Stimulated activated naive CD8-positive, alpha-beta T cell treated with anti-CD3 and anti-CD28 coated beads, Interleukin-15, amount 100 ng/mL, for 72 hours (primary cell): ENCODE data around the gene IGSF9.
"Not testable (repeated sequence)": the region's sequence is repeated elsewhere in the genome, so short reads cannot be mapped to it uniquely, and the experiment has no call there.

Source experiments
- ATAC-seq: fragments of 150-1000 bp; cut with Tn5 transposase; 2 replicates; pipeline ENCODE4 v1.10.0; 2021; ENCODE audit warnings: mild to moderate bottlenecking, moderate library complexity
- DNase-seq, 2 donors: peaks; one replicate each; pipeline ENCODE4 v3.0.0; 2021 to 2022
- H3K27ac Mint-ChIP-seq, 2 donors: one replicate each; pipeline ENCODE4 v1.8.0; 2022; ENCODE audit warnings: mild to moderate bottlenecking in 2 of 2, mixed read lengths in 2 of 2, moderate library complexity in 2 of 2
- H3K27me3 Mint-ChIP-seq: one replicate; pipeline ENCODE4 v1.8.0; 2022; ENCODE audit warnings: mixed read lengths
- H3K4me1 Mint-ChIP-seq: one replicate; pipeline ENCODE4 v1.8.0; 2022; ENCODE audit warnings: mild to moderate bottlenecking, mixed read lengths
- H3K4me3 Mint-ChIP-seq, 2 donors: one replicate each; pipeline ENCODE4 v1.8.0; 2022; ENCODE audit warnings: mild to moderate bottlenecking in 2 of 2, mixed read lengths in 2 of 2, moderate library complexity in 1 of 2
- H3K9me3 Mint-ChIP-seq, 2 donors: one replicate each; pipeline ENCODE4 v1.8.0; 2022; ENCODE audit warnings: mixed read lengths in 2 of 2

IGSF9 gene

DNA sequence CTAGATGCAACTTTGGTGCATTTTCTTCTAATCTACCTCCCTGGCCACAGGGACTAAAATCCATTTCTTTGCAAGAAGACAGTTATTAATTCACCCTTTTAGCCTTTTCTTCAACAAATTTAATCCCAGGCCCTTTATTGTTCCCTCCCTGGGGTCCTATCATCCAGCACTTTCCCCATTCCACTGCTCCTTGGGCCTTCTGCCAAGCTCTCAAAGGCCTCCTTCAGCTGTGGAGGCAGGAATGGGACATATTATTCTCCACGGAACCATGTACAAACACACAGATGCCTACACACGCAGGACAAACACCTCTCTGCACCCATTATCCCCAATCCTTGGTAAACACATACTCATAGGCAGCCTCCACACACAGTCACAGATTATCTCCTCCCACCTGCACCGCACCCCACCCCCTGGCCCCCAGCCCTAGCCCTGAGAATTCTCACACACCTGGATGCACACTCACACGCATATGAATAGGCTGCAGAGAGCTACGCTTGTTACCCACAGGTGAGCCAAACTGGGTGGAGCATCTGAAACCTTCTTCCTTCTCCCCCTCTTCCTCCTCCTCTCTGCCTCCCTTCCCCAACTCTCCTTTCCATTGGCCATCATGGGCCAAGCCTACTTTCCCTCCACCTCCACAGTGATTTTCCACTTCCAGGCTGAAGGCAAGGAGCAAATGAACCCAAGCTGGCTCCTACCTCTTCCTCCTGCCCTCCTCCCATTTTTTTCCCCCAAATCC is 31.8 kb downstream of the IGSF9 start:
- Mint-ChIP-seq H3K27me3 (no peaks in the 10 kb centered on the region), H3K4me1 (peaks cover 74% of the 10 kb centered on the region), H3K27ac (peak overlapping the region in 1 of 2 donors; percentile 74), H3K9me3 (no peaks in the 10 kb centered on the region), H3K4me3 (no peak overlapping the region)
- DNase-seq: no peak
- no peak for ATAC-seq

GRCh38 chr1:159911326-159912070 is 33.9 kb downstream of the IGSF9 start:
- no peak for ATAC-seq
- Mint-ChIP-seq H3K27me3 (no peaks in the 10 kb centered on the region), H3K9me3 (no peaks in the 10 kb centered on the region), H3K27ac (peak overlapping the region; percentile 68 to 98), H3K4me3 (peak overlapping the region in 1 of 2 donors; percentile 73), H3K4me1 (peaks cover 65% of the 10 kb centered on the region)
- DNase-seq: no peak

- H3K9me3 Mint-ChIP-seq: peaks cover 0 to 6% of the 10 kb centered on the region in 2 donors
- H3K27me3 Mint-ChIP-seq: no peaks in the 10 kb centered on the region
- DNase-seq (no peak), ATAC-seq (no peak)
- no peak overlapping the region for H3K4me3 Mint-ChIP-seq
- H3K27ac Mint-ChIP-seq: peak overlapping the region; percentile 0 to 71
- peaks cover 46% of the 10 kb centered on the region for H3K4me1 Mint-ChIP-seq
Observed at GRCh38 chr1:159908031-159908940, 37.1 kb downstream of the IGSF9 start.

DNA sequence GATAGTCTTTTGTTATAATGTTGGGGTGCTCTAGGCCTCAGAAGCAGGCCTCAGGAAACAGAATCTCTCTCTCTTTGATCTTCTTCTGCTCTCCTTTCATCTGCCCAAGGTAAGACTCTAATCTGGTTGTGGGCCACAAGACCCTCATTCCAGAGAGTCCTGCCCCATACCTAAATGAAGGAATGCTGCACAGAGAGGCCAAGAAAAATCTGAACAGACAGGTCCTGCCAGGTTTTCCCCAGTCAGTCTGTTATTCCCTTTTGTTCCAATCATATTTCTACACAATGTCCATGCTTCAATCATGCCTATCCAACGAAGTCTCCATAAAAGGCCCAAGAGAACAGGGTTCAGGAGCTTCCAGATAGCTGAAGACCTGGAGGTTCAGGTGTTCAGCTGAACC is 38.5 kb downstream of the IGSF9 start:
- ATAC-seq: no peak
- DNase-seq: no peak
- H3K27ac Mint-ChIP-seq: no peak overlapping the region
- H3K4me3 Mint-ChIP-seq: no peak overlapping the region
- peaks cover 0 to 6% of the 10 kb centered on the region in 2 donors for H3K9me3 Mint-ChIP-seq
- no peaks in the 10 kb centered on the region for H3K27me3 Mint-ChIP-seq
- peaks cover 33% of the 10 kb centered on the region for H3K4me1 Mint-ChIP-seq

DNA sequence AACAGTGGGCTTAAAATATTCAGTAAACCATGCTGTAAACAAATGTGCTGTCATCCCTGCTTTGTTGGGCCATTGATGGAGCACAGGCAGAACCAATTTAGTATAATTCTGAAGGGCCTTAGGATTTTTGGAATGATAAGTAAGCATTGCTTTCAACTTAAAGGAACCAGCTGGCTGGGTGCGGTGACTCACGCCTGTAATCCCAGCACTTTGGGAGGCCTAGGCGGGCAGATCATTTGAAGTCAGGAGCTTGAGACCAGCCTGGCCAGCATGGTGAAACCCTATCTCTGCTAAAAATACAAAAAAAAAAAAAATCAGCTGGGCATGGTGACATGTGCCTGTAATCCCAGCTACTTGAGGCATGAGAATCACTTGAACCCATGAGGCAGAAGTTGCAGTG is 41.4 kb downstream of the IGSF9 start:
- H3K27ac Mint-ChIP-seq, DNase-seq, ATAC-seq, H3K9me3 Mint-ChIP-seq, H3K4me3 Mint-ChIP-seq, H3K27me3 Mint-ChIP-seq, H3K4me1 Mint-ChIP-seq: not testable (repeated sequence)

DNA sequence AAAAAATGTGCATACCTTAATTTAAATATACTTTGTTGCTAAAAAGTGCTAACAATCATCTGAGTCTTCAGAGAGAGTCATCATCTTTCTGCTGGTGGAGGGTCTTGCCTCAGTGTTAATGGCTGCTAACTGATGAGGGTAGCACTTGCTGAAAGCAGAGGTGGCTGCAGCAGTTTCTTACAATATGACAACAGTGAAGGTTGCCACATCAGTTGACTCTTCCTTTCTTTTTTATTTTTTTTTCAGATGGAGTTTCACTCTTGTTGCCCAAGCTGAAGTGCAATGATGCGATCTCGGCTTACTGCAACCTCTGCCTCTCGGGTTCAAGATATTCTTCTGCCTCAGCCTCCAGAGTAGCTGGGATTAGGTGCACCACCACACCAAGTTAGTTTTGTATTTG is 42.9 kb downstream of the IGSF9 start:
- DNase-seq: no peak
- ATAC-seq: no peak
- H3K4me3 Mint-ChIP-seq: no peak overlapping the region

GRCh38 chr1:159900755-159901360 is 44.6 kb downstream of the IGSF9 start:
- Mint-ChIP-seq H3K27me3 (no peaks in the 10 kb centered on the region), H3K9me3 (peaks cover 0 to 6% of the 10 kb centered on the region in 2 donors), H3K4me1 (no peaks in the 10 kb centered on the region), H3K4me3 (no peak overlapping the region), H3K27ac (no peak overlapping the region)
- DNase-seq (no peak), ATAC-seq (no peak)

More for the DNA sequence above, 42.9 kb downstream of the IGSF9 start:
- Mint-ChIP-seq H3K4me1 (peaks cover 8% of the 10 kb centered on the region), H3K27me3 (no peaks in the 10 kb centered on the region), H3K9me3 (peaks cover 0 to 6% of the 10 kb centered on the region in 2 donors), H3K27ac (no peak overlapping the region)

DNA sequence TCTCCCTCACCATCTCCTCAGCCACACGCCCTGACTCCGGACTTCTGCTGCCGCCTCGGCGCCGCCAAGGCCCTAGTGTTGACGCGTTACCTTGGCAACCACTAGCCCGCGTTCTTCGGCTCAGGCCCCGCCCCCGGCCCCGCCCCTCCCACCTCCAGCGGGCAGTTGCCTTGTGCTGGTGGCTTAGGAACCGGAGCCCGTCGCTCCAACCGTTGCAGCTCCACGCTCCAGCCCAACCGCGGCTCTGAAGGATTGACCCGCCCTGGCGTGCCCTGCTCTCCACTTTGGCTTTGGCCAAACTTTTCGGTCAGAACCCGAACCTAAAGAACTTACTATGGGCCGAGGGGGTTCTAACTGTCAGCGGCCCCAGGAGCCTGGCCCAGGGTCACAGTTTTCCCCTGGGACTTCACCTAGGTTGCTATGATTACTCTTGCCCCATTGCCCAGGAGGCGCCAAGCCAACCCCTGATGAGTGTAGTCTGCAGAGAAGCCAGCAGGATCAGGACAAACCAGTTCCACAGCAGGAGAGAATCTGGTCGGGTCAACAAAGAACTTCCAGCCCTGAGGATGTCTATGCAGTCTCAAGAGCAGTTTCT is 45.2 kb downstream of the IGSF9 start, which contains the start of gene CFAP45:
CFAP45 (minus strand) TSS at position 80 of the 595 bp plus-strand sequence; CDS start at position 13, 67 bp downstream.
- Mint-ChIP-seq H3K4me3 (no peak within 1 kb of the TSS), H3K27me3 (peaks cover 1% of the 10 kb centered on the region), H3K27ac (peak within 1 kb of the TSS in 1 of 2 donors; percentile 35), H3K9me3 (peaks cover 0 to 6% of the 10 kb centered on the region in 2 donors), H3K4me1 (no peaks in the 10 kb centered on the region)
- ATAC-seq (no peak), DNase-seq (no peak)

- H3K27me3 Mint-ChIP-seq, H3K4me1 Mint-ChIP-seq, DNase-seq, H3K4me3 Mint-ChIP-seq, ATAC-seq, H3K27ac Mint-ChIP-seq, H3K9me3 Mint-ChIP-seq: not testable (repeated sequence)
Observed at GRCh38 chr1:159899634-159900033, 45.8 kb downstream of the IGSF9 start.

- no peak for ATAC-seq
- Mint-ChIP-seq H3K9me3 (peaks cover 0 to 1% of the 10 kb centered on the region in 2 donors), H3K4me3 (no peak overlapping the region), H3K27ac (no peak overlapping the region), H3K4me1 (no peaks in the 10 kb centered on the region), H3K27me3 (peaks cover 8% of the 10 kb centered on the region)
- DNase-seq: no peak
Observed at GRCh38 chr1:159898527-159898926, 46.9 kb downstream of the IGSF9 start.

- Mint-ChIP-seq H3K27ac (no peak overlapping the region), H3K4me1 (no peaks in the 10 kb centered on the region), H3K27me3 (peaks cover 8% of the 10 kb centered on the region), H3K4me3 (no peak overlapping the region), H3K9me3 (no peaks in the 10 kb centered on the region)
- no peak for DNase-seq
- no peak for ATAC-seq
Observed at GRCh38 chr1:159897962-159898361, 47.5 kb downstream of the IGSF9 start.

DNA sequence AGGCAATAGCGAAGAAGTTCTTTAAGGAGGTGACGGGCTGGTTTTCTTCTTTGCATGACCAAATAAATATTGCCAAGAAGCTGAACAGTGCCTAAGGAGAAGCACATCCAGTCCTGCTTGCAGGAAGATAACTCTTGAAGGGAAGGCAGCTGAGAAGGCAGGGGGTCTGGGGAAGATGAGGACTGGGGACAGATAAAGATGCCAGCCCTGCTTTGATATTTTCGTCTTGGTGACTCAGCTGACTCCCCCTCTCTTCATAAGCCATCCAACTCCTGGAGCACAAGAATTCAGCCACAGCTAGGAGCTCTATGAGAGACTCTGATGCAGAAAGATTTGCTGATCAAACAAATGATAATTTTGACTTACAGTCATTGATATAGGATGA is 48.9 kb downstream of the IGSF9 start:
- ATAC-seq (no peak), DNase-seq (no peak)
- Mint-ChIP-seq H3K9me3 (no peaks in the 10 kb centered on the region), H3K27me3 (peaks cover 8% of the 10 kb centered on the region), H3K4me3 (no peak overlapping the region), H3K4me1 (peaks cover 2% of the 10 kb centered on the region), H3K27ac (no peak overlapping the region)

DNA sequence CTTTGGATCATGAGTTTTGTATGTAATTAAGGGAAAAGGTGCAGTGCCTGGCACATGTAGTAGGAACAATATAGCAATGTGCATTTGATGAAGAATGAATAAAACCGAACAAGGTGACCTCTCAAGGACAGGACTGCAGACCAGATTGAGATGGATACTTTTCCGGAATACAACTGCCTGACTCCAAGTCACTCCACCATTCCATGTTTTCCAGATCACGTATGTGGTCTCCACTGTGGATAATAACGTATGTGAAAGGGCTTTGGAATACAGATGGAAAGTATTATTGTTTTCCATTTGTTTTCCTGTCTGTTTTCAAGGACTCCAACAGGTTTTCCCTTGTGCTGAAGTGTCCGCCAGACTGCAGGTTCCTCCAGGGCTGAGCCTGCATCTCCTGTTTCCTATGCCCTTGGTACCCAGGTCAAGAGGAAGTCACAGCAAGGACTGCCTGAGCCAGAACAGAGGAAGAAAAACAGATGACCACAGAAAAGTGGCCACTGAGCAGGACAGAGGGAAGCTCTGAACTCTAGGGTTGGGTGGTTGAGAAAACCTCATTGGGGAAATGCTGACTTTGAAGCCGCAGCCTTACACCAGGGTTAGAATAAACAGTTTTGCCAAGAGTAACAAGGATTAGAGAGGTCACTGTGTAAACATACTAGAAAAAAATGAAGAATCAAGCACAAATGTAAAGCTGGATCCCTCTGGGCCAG is 49.4 kb downstream of the IGSF9 start:
- no peak for ATAC-seq
- no peak for DNase-seq
- Mint-ChIP-seq H3K4me1 (peaks cover 6% of the 10 kb centered on the region), H3K27ac (no peak overlapping the region), H3K9me3 (no peaks in the 10 kb centered on the region), H3K27me3 (peaks cover 8% of the 10 kb centered on the region), H3K4me3 (no peak overlapping the region)

DNA sequence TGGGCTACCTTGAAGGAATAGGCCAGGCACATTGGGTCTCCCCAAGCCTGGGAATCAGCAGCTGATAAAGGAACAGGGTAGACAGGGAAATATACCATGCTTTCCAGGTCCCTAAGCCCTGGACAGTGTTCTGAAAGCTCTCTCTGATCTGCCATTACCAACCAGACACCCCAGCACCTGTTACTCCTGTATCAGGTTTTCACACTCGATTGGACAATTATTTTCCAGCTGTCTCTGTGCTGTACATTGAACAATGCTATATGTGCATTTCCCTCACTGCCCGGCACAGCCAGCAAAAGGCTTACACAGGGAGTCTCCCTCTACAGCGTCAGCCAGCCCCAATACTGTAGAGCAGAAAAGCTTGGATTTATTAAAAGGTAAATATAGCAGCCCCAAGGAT is 50.1 kb downstream of the IGSF9 start:
- H3K4me1 Mint-ChIP-seq: peaks cover 8% of the 10 kb centered on the region
- H3K27me3 Mint-ChIP-seq: peaks cover 8% of the 10 kb centered on the region
- ATAC-seq: no peak
- no peak for DNase-seq
- no peaks in the 10 kb centered on the region for H3K9me3 Mint-ChIP-seq
- H3K27ac Mint-ChIP-seq: peak overlapping the region in 1 of 2 donors; percentile 8
- no peak overlapping the region for H3K4me3 Mint-ChIP-seq
